ENCODE results near the gene LOX. TPM values are rescaled to one million over a fixed set of nuclear protein-coding genes. Genes with fewer than 3 reads are reported as not detected.

Gene LOX
- total and polyA plus RNA-seq, 9 of the 15 experiments (the other 6 are each of a cell fraction or from before 2014, with no cell fraction given) = 0.06 to 0.09 TPM; not detected in 7

- TF ChIP-seq CTCF (IDR thresholded peaks at IDR 0.05 in 2 of 3, conservative IDR thresholded peaks at IDR 0.05 in 1 of 3; ENCODE audit: insufficient read depth in 2 of 3, low read depth in 1 of 3, low read length in 3 of 3) (peak; percentile 39 to 76 (median 64); a peak in 5 of 6 replicates), RAD21 (CRISPR knock-in tag; conservative IDR thresholded peaks at IDR 0.05 in 1 of 2, IDR thresholded peaks at IDR 0.05 in 1 of 2) (peak; percentile 49 to 81; a peak in 3 of 4 replicates), SMC3 (conservative IDR thresholded peaks at IDR 0.05; ENCODE audit: insufficient read depth, low read depth, low read length) (0 out of 2 replicates have a peak, but pooled peaks have one; percentile 21), ARID2 (IDR thresholded peaks at IDR 0.05) (peak; percentile 72; the same call in 1 of the 2 replicates), ZNF282 (CRISPR knock-in tag; IDR thresholded peaks at IDR 0.05) (no peak), SMARCA4 (IDR thresholded peaks at IDR 0.05) (0 out of 2 replicates have a peak, but pooled peaks have one; percentile 47)
- TF ChIP-seq, protein P1, sequence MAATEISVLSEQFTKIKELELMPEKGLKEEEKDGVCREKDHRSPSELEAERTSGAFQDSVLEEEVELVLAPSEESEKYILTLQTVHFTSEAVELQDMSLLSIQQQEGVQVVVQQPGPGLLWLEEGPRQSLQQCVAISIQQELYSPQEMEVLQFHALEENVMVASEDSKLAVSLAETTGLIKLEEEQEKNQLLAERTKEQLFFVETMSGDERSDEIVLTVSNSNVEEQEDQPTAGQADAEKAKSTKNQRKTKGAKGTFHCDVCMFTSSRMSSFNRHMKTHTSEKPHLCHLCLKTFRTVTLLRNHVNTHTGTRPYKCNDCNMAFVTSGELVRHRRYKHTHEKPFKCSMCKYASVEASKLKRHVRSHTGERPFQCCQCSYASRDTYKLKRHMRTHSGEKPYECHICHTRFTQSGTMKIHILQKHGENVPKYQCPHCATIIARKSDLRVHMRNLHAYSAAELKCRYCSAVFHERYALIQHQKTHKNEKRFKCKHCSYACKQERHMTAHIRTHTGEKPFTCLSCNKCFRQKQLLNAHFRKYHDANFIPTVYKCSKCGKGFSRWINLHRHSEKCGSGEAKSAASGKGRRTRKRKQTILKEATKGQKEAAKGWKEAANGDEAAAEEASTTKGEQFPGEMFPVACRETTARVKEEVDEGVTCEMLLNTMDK (IDR thresholded peaks at IDR 0.05; ENCODE audit: borderline replicate concordance, insufficient read depth, low read depth, low read length, poor library complexity, severe bottlenecking) = peak; percentile 38
These were observed 14.0 kb upstream of the LOX start (continued) for GRCh38 chr5:122091936-122092600.

Measured in K562 (cell line).